Colonic mucosa (tissue), 4 donors: ENCODE results near the gene ACTR6. TPM values are rescaled to one million over a fixed set of nuclear protein-coding genes. Genes with fewer than 3 reads are reported as not detected.
A peak's percentile ranks its signal among the peaks of the same experiment; 100 is the strongest.
"Not testable (repeated sequence)": the region's sequence is repeated elsewhere in the genome, so short reads cannot be mapped to it uniquely, and the experiment has no call there.

Source experiments
- DNase-seq: peaks from one replicate; pipeline ENCODE4 v3.0.0-alpha.2; 2020
- H3K27ac ChIP-seq: fragments of 200-600 bp; one replicate; pipeline ENCODE4 v1.8.0; 2021
- H3K27me3 ChIP-seq: fragments of 200-600 bp; one replicate; pipeline ENCODE4 v1.8.0; 2021
- H3K36me3 ChIP-seq: fragments of 200-600 bp; one replicate; pipeline ENCODE4 v1.8.0; 2021
- H3K4me1 ChIP-seq: fragments of 200-600 bp; one replicate; pipeline ENCODE4 v1.8.0; 2021; ENCODE audit warnings: mild to moderate bottlenecking
- H3K4me3 ChIP-seq: fragments of 200-600 bp; one replicate; pipeline ENCODE4 v1.8.0; 2021
- H3K9ac ChIP-seq, 2 donors: one replicate each; pipeline ENCODE4 v1.7.0; 2013; ENCODE audit warnings: control low read depth in 2 of 2, low read depth in 2 of 2, low read length in 2 of 2
- H3K9me3 ChIP-seq: fragments of 200-600 bp; one replicate; pipeline ENCODE4 v1.8.0; 2021
- CTCF ChIP-seq: fragments of 200-600 bp; IDR thresholded peaks from one replicate; pipeline ENCODE4 v1.8.0; 2022; ENCODE audit warnings: antibody characterized with exemption, mild to moderate bottlenecking
- intact Hi-C: fragments of 100-400 bp; cut with DNase I; formaldehyde crosslinking; loops from one replicate; pipeline ENCODE4 v1.14.1; 2022
- total RNA-seq, 2 donors: library from RNA; stranded (reverse); fragmentation: NEBNext Ultra II Directional in 1 of 2; extraction: Animal tissue kit (Norgen Biotek cat#: 25700) in 1 of 2; gene quantifications; one replicate each; pipeline ENCODE4 v1.2.1, GENCODE V29; 2021
- donor health status: healthy.
- donor health status: DM: no; HTN: no; CAD: no.
- donor health status: DM: no; HTN: no; CAD: no.

The ACTR6 gene
- total RNA-seq, 2 donors from 2014 or later: 24.3 to 37.7 TPM

GRCh38 chr12:100229036-100229635 lies 28.5 kb downstream of the ACTR6 start:
- Histone ChIP-seq H3K9me3 (no peaks in the 10 kb centered on the region), H3K27me3 (no peaks in the 10 kb centered on the region), H3K4me3 (no peak overlapping the region), H3K27ac (no peak overlapping the region), H3K36me3 (no peaks in the 10 kb centered on the region), H3K9ac (no peak overlapping the region), H3K4me1 (no peaks in the 10 kb centered on the region)
- peak; percentile 20 for TF ChIP-seq CTCF
- intact Hi-C loops: no loop called here
- no peak for DNase-seq

- Histone ChIP-seq H3K27me3 (no peaks in the 10 kb centered on the region), H3K4me1 (no peaks in the 10 kb centered on the region), H3K4me3 (no peak overlapping the region), H3K9me3 (no peaks in the 10 kb centered on the region), H3K36me3 (no peaks in the 10 kb centered on the region), H3K9ac (no peak overlapping the region), H3K27ac (no peak overlapping the region)
- TF ChIP-seq CTCF: no peak
- intact Hi-C loops: loop anchor here (10.0 kb wide), 1 partner anchor 505 kb away; no protein-coding TSS in a partner anchor
- no peak for DNase-seq
Measured at GRCh38 chr12:100229876-100230275, 29.3 kb downstream of the ACTR6 start.

- H3K27me3 ChIP-seq, H3K27ac ChIP-seq, H3K4me1 ChIP-seq, H3K9ac ChIP-seq, H3K4me3 ChIP-seq, H3K36me3 ChIP-seq, DNase-seq, H3K9me3 ChIP-seq: not testable (repeated sequence)
- intact Hi-C loops: loop anchor here (10.0 kb wide), 1 partner anchor 503 kb away; no protein-coding TSS in a partner anchor
Measured at GRCh38 chr12:100231873-100232272, 31.3 kb downstream of the ACTR6 start.

- no peak for DNase-seq
- no peaks in the 10 kb centered on the region for H3K36me3 ChIP-seq
- intact Hi-C loops: loop anchor here (10.0 kb wide), 1 partner anchor 501 kb away; no protein-coding TSS in a partner anchor
- no peak overlapping the region for H3K27ac ChIP-seq
- H3K9ac ChIP-seq: no peak overlapping the region
- H3K4me1 ChIP-seq: no peaks in the 10 kb centered on the region
- H3K4me3 ChIP-seq: no peak overlapping the region
- no peaks in the 10 kb centered on the region for H3K27me3 ChIP-seq
- no peak for TF ChIP-seq CTCF
- H3K9me3 ChIP-seq: no peaks in the 10 kb centered on the region
Measured at GRCh38 chr12:100234166-100234565, 33.6 kb downstream of the ACTR6 start.

GRCh38 chr12:100234591-100235304 lies 34.1 kb downstream of the ACTR6 start:
- Histone ChIP-seq H3K9me3 (no peaks in the 10 kb centered on the region), H3K27ac (no peak overlapping the region), H3K4me3 (no peak overlapping the region), H3K36me3 (no peaks in the 10 kb centered on the region), H3K4me1 (no peaks in the 10 kb centered on the region), H3K9ac (no peak overlapping the region), H3K27me3 (no peaks in the 10 kb centered on the region)
- intact Hi-C loops: loop anchor here (5.0 to 10.0 kb wide), 2 partner anchors 318 to 500 kb away; no protein-coding TSS in a partner anchor
- peak; percentile 74 for TF ChIP-seq CTCF
- no peak for DNase-seq

- H3K9me3 ChIP-seq: no peaks in the 10 kb centered on the region
- no peak for DNase-seq
- H3K4me3 ChIP-seq: no peak overlapping the region
- no peaks in the 10 kb centered on the region for H3K4me1 ChIP-seq
- no peak for TF ChIP-seq CTCF
- no peak overlapping the region for H3K27ac ChIP-seq
- H3K27me3 ChIP-seq: no peaks in the 10 kb centered on the region
- H3K36me3 ChIP-seq: no peaks in the 10 kb centered on the region
- H3K9ac ChIP-seq: no peak overlapping the region
- intact Hi-C loops: loop anchor here (5.0 to 10.0 kb wide), 2 partner anchors 314 to 496 kb away; no protein-coding TSS in a partner anchor
Measured at GRCh38 chr12:100238801-100239200, 38.2 kb downstream of the ACTR6 start.
